Putamen (tissue), 1 donor: Measurements from ENCODE around the gene TOP3A.
A peak's percentile ranks its signal among the peaks of the same experiment; 100 is the strongest.

Experiments used
- DNase-seq: peaks from one replicate; pipeline ENCODE4 v3.0.0-alpha.2; 2016; ENCODE audit warnings: low spot score

Gene TOP3A

GRCh38 chr17:18280249-18280648, 34.5 kb downstream of the TOP3A start:
- no peak for DNase-seq

GRCh38 chr17:18278867-18279266, 35.9 kb downstream of the TOP3A start:
- no peak for DNase-seq

GRCh38 chr17:18277076-18277475, 37.7 kb downstream of the TOP3A start:
- DNase-seq = no peak

GRCh38 chr17:18270046-18270931, 44.5 kb downstream of the TOP3A start:
- no peak for DNase-seq

GRCh38 chr17:18267927-18268711, 46.7 kb downstream of the TOP3A start:
- no peak for DNase-seq

- no peak for DNase-seq
Measured at GRCh38 chr17:18267366-18267765, 47.4 kb downstream of the TOP3A start.

- DNase-seq = no peak
Measured at GRCh38 chr17:18263885-18264682, 50.7 kb downstream of the TOP3A start.

- DNase-seq = no peak
Measured at GRCh38 chr17:18262641-18263040, 52.2 kb downstream of the TOP3A start.

GRCh38 chr17:18262111-18262510, 52.7 kb downstream of the TOP3A start:
- no peak for DNase-seq

- DNase-seq = no peak
Measured at GRCh38 chr17:18261659-18262058, 53.1 kb downstream of the TOP3A start.

GRCh38 chr17:18261146-18261515, 53.7 kb downstream of the TOP3A start:
- no peak for DNase-seq

GRCh38 chr17:18260332-18261145, 54.3 kb downstream of the TOP3A start, which contains the start of gene MIEF2:
MIEF2 (plus strand) TSS chr17:18260662; CDS start chr17:18262721, 2,059 bp downstream.
- peak; percentile 95 for DNase-seq

- no peak for DNase-seq
Measured at GRCh38 chr17:18259621-18260331, 55.0 kb downstream of the TOP3A start.

GRCh38 chr17:18258356-18259038, 56.3 kb downstream of the TOP3A start, which contains the start of gene FLII:
FLII (minus strand) TSS chr17:18258738; CDS start chr17:18258690, 48 bp downstream.
- peak; percentile 80 for DNase-seq

- peak; percentile 58 for DNase-seq
Measured at GRCh38 chr17:18257982-18258355, 56.8 kb downstream of the TOP3A start.

- DNase-seq = no peak
Measured at GRCh38 chr17:18257268-18257981, 57.4 kb downstream of the TOP3A start.

GRCh38 chr17:18256776-18257175, 58.0 kb downstream of the TOP3A start:
- no peak for DNase-seq

- no peak for DNase-seq
Measured at GRCh38 chr17:18256351-18256750, 58.4 kb downstream of the TOP3A start.
